ENCODE data around the gene DDA1.
A peak's percentile ranks its signal among the peaks of the same experiment; 100 is the strongest.

The DDA1 gene

DNA sequence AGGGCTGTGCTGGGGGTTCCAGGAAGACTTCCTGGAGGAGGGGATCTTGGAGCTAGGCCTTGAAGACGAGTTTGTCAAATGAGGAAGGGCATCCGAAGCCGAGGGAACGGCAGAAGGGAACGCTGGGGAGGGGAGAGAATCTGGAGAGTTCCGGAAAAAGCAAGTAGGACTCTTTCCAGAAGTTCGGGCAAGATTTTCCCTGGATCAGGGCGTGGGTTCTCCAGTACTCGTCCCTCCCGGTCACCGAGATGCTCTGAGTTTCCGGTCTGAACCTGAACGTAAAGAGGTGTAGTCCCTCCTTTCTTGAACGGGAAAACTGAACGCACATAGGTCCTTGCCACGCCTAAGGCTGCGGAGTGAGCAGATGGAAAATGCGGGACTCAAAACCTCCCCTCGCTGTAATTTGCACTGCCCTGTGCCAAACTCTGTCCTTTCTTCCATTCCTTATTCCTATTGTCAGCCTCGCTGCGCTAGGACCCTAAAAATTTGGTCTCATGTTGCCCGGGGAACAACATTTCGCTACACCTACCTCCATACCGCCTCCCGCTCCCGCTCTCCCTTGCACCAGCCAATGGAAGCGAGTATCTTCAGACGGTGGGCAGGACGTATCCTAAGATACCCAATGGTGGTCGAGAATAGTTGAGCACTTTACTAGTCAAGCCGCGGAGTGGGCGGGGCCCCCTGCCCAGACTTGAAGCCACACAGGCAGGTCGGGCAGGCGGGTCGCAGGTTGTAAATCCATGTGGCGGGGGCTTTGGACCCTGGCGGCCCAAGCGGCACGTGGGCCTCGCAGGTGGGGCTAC lies 27.7 kb downstream of the DDA1 start, which contains the start of gene GTPBP3:
GTPBP3 (plus strand) TSS at position 682 of the 803 bp plus-strand sequence; CDS start at position 741, 59 bp downstream.
- DNase-seq (ENCODE audit: low read depth), result peak; percentile 99
- TF ChIP-seq POLR2A (IDR thresholded peaks at IDR 0.05; ENCODE audit: extremely low read depth, insufficient read length) (peak; percentile 79), MYC (IDR thresholded peaks at IDR 0.05; ENCODE audit: low read depth, low read length) (peak; percentile 94), CTCF (IDR thresholded peaks at IDR 0.05; ENCODE audit: low read depth, low read length) (no peak)
- TF ChIP-seq, protein P1, sequence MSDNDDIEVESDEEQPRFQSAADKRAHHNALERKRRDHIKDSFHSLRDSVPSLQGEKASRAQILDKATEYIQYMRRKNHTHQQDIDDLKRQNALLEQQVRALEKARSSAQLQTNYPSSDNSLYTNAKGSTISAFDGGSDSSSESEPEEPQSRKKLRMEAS (IDR thresholded peaks at IDR 0.05; ENCODE audit: low read depth, low read length), result peak; percentile 84; the same call in 1 of the 2 replicates
- H3K4me3 ChIP-seq (ENCODE audit: low read depth, low read length), result peak within 1 kb of the TSS; percentile 86

DNA sequence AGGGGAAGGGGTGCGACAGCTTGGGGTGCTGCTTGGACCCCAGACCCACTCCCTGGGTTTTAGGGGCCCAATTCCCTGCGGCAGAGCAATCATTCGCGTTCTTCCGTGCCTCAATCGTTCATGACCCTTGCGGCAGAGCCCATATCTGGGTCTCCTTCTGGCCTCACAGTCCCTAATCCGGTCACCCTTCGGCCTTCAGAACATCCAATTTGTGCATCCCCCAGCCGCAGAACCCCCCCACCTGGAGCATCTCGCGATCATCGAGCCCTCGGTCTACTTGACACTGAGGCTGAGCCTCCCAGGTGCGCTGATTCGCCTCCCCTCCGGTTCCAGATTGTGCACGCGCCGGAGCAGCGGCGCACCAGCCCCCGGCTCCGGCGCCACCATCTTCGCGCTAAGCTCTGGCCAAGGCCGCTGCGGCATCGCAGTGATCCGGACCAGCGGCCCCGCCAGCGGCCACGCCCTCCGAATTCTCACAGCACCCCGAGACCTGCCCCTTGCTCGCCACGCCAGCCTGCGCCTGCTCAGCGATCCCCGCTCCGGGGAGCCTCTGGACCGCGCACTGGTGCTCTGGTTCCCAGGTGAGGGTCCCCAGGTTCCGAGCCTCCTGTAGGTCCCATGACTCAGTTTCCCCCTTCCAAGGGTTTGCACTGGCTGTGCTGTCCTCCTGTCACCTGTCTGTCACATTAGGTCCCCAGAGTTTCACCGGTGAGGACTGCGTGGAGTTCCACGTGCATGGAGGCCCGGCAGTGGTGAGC lies 28.5 kb downstream of the DDA1 start:
- peak; percentile 63 for DNase-seq (ENCODE audit: low read depth)
- H3K4me3 ChIP-seq (ENCODE audit: low read depth, low read length), result peak overlapping the region; percentile 86
- TF ChIP-seq POLR2A (IDR thresholded peaks at IDR 0.05; ENCODE audit: extremely low read depth, insufficient read length) (no peak), CTCF (IDR thresholded peaks at IDR 0.05; ENCODE audit: low read depth, low read length) (no peak), MYC (IDR thresholded peaks at IDR 0.05; ENCODE audit: low read depth, low read length) (no peak)
- TF ChIP-seq, protein P1 (IDR thresholded peaks at IDR 0.05; ENCODE audit: low read depth, low read length), result no peak

GRCh38 chr19:17338433-17339078 lies 29.2 kb downstream of the DDA1 start:
- TF ChIP-seq, protein P1 (IDR thresholded peaks at IDR 0.05; ENCODE audit: low read depth, low read length), result no peak
- TF ChIP-seq MYC (IDR thresholded peaks at IDR 0.05; ENCODE audit: low read depth, low read length) (no peak), CTCF (IDR thresholded peaks at IDR 0.05; ENCODE audit: low read depth, low read length) (no peak), POLR2A (IDR thresholded peaks at IDR 0.05; ENCODE audit: extremely low read depth, insufficient read length) (no peak)
- DNase-seq (ENCODE audit: low read depth), result no peak
- H3K4me3 ChIP-seq (ENCODE audit: low read depth, low read length), result peak overlapping the region; percentile 86

DNA sequence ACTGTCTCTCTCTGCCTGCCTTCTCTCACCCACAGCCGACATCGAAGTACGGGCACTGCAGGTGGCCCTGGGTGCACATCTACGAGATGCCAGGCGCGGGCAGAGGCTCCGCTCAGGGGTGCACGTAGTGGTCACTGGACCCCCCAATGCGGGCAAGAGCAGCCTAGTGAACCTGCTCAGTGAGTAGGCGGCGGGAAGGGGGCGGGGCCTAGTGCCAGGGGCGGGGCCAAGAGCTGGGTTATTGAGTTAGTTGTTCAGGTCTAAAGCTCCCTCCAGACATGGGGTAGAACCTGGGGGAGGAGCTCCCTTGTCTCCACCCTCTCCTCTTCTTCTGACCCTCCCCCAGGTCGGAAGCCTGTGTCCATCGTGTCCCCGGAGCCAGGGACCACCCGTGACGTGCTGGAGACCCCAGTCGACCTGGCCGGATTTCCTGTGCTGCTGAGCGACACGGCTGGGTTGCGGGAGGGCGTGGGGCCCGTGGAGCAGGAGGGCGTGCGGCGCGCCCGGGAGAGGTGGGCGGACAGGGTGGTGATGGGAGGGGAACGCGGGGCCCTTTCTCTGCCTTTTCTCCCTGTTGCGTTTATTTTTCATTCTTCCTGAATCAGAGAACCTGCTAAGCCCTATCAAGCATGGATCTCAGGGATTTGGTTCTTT lies 29.9 kb downstream of the DDA1 start:
- DNase-seq (ENCODE audit: low read depth), result no peak
- H3K4me3 ChIP-seq (ENCODE audit: low read depth, low read length), result no peak overlapping the region
- TF ChIP-seq MYC (IDR thresholded peaks at IDR 0.05; ENCODE audit: low read depth, low read length) (no peak), CTCF (IDR thresholded peaks at IDR 0.05; ENCODE audit: low read depth, low read length) (no peak), POLR2A (IDR thresholded peaks at IDR 0.05; ENCODE audit: extremely low read depth, insufficient read length) (no peak)
- TF ChIP-seq, protein P1 (IDR thresholded peaks at IDR 0.05; ENCODE audit: low read depth, low read length), result no peak

GRCh38 chr19:17340302-17340870 lies 31.0 kb downstream of the DDA1 start:
- TF ChIP-seq, protein P1 (IDR thresholded peaks at IDR 0.05; ENCODE audit: low read depth, low read length), result no peak
- TF ChIP-seq CTCF (IDR thresholded peaks at IDR 0.05; ENCODE audit: low read depth, low read length), result no peak
- TF ChIP-seq POLR2A (IDR thresholded peaks at IDR 0.05; ENCODE audit: extremely low read depth, insufficient read length), result no peak
- no peak for TF ChIP-seq MYC (IDR thresholded peaks at IDR 0.05; ENCODE audit: low read depth, low read length)
- no peak for DNase-seq (ENCODE audit: low read depth)

More at GRCh38 chr19:17340302-17340870, 31.0 kb downstream of the DDA1 start:
- H3K4me3 ChIP-seq (ENCODE audit: low read depth, low read length), result no peak overlapping the region
